HG02759 (cell line): ENCODE data around the gene SLAMF9.

ENCODE experiments used
- ATAC-seq: cut with Tn5 transposase; IDR thresholded peaks from one replicate; pipeline ENCODE4 v1.9.1; 2021; ENCODE audit warnings: mild to moderate bottlenecking, moderate library complexity; ENCODE audit not compliant: unreplicated experiment

Gene SLAMF9

DNA sequence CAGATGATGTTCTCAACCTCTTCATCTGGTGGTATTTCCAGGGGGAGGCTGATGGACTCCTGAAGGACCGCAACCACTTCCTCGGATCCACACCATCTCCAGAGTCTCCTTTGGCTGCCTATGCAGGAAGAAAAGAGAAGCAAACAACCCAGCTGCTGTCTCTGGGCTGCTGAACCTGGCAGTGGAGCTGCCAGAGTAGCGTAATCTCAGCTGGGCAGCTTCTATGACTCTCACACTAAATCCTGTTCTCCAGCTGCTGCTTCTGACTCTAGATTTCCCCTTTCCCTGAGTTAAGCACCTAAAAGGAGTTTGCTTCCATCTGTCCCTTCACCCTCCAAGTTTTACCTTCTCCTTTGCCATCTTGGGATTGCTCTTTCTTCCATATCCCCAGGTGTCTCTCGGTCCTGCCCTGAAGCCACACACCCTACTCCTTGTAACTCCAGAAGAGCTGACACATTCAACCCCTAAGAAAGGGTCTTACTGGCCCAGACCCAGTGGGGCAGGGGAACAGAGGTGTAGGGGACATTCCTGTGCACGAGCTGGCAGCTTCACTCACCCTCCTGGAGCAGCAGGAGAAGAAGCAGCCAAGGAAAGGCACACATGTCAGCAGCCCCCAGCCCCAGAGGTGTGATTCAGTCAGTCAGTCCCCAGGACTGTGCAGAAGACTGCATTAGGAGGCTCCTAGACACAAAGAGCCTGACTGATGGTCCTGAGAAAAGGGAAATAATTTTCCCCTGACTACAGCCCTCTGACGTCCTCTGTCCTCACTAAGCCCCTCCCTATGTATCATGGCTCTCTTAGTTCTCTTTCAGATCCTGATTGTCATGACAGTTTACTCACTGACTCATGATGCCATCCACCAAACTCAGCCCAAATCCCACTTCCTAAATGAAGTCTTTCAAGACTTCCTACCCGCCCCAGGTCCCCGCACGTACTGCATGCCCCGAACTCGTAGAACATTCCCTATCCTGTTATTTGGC, at the start of gene SLAMF9:
SLAMF9 (minus strand) TSS at position 702 of the 980 bp plus-strand sequence; CDS start at position 602, 100 bp downstream.
- no peak for ATAC-seq

DNA sequence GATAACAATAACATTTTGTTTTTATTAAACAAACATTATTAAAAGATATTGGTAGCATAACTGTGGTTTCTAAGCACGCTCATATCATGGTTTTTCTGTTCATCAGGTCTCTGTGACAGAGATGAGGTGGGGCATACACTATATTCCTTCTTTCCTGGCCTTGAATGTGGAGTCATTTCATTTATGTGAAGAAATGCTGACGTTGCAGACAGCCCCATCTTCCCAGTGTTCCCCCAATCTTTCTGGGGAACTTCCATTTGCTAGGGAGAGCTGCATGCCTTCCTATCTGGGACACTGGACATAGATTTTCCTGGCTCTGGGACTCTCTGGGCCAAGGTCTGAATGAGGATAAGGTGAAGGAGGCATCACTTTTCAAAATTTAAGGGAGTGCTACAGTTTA, 47.4 kb upstream of the SLAMF9 start:
- ATAC-seq = no peak

DNA sequence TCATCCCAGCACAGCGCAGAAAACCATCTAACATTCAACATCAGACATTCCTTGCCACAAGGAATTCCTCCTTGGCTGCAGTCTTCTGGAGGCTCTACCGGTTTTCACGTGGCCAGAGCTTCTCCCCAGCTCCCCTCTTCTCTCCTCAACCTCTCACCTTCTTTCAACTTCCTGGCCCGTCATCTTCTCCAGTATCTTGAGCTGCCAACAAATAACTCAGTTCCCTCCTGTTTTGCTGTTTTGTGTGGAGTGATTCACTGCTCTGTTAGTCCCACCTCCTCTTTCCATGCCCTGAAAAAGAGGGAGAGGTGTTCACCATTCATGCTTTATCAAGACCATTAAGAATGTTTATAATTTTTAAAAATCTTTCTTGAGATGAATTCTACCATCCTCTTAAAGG, 45.2 kb upstream of the SLAMF9 start:
- no peak for ATAC-seq

DNA sequence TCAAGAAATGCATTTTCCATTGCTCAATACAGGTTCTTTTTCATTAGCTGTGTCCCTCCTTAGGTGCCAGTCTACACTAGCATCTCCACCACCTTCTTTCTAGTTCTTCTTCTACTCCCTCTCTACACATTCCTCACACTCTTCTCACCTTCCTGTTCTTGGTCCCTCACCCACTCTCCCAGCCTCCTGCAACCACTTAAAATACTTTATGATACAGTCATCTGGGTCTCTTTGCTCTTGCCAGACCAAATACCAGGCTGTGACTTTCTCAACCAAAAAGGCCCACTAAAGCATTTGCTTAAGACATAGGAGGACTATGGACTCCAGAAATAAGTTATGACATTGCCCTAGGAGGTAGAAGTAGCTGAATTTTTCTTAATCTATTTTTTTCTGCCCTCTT, 42.6 kb upstream of the SLAMF9 start:
- no peak for ATAC-seq

DNA sequence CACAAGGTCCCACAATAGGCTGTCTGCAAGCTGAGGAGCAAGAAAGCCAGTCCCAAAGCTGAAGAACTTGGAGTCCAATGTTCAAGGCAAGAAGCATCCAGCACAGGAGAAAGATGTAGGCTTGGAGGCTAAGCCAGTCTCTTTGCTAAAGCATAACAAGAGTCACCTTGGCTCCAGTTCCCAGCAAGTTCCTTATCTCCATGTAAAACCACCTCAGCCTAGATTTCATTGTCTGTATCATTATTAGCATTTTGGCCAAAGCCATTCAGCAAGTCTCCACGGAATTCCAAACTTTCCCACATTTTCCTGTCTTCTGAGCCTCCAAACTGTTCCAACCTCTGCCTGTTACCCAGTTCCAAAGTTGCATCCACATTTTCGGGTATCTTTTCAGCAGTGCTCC, 40.9 kb upstream of the SLAMF9 start:
- ATAC-seq = no peak

DNA sequence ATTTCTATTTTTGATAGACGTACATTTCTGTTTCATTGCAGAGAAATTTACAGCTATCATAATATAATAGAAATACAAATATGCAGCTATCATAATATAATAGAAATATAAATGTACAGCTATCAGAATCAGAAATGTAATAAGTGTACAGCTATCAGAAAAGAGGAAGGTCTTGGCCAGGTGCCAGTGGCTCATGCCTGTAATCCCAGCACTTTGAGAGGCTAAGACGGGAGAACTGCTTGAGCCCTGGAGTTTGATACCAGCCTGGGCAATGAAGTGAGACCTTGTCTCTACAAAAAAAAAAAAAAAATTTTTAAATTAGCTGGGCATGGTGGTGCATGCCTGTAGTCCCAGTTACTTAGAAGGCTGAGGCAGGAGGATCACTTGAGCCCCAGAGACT, 39.9 kb upstream of the SLAMF9 start:
- no peak for ATAC-seq

DNA sequence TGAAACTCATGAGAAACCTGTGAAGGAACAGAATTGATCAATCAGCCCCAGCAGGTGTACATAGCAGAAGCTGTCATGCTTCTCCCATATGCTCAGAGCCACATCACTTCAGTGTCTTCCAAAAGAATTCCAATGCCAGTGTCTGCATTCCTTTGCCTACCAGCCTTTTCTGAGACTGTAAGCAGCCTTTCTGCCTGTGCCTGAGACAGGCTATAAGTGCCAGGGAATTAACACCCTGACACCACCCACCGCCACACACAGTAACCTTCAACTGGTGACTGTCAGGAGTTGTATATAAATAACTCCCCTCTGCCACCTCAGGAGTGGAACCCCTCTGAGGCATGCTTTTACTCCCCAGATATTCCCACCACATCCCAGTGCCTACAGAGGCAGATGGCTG, 38.1 kb upstream of the SLAMF9 start:
- ATAC-seq = no peak

DNA sequence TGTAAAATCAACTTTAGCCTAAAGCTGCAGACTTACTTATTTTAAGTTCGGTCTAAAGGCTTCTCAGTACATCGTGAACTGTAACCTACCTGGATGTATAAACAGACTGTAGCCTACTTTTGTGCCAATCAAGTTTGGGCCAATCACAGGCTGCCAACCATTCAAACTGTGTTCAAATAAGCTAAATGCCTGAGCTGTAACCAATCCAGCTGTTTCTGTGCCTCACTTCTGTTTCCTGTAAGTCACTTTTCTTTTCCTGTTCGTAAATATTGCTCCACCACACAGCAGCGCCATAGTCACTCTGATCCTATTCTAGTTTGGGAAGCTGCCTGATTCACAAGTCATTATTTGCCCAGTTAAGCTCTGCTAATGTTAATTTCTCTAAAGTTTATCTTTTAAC, 37.5 kb upstream of the SLAMF9 start:
- ATAC-seq = no peak

DNA sequence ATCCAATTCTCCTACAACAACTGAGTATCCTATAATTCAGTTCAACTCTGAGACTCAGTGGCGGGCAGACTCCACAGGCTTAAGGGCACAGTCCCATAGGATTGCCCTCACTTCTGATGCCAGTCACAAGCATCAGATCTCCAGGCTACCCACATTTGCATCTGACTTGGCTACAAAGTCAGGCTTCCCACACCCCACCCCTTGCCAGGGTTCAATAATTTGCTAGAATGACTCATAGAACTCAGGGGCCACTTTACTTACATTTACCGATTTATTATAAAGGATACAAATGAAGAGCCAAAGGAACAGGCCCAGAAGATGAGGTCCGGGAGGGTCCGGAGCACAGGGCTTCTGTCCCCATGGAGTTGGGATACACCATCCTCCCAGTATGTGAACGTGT, 36.0 kb upstream of the SLAMF9 start:
- no peak for ATAC-seq

DNA sequence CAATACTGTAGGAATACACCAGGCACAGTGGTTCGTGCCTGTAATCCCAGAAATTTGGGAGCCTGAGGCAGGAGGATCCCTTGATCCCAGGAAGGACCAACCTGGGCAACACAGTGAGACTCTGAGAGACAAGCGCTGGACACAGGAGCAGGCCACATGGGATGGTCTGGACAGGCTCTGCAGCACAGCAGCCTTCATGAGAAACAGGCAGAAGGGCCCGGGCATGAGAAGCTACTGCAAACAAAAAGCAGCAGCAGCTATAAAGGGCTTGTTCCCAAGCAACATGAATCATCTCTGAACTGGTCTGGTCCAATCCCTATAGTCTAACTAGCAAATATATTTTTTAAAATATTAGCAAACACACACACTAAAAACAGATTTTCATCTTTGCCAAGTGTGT, 35.5 kb upstream of the SLAMF9 start:
- no peak for ATAC-seq

DNA sequence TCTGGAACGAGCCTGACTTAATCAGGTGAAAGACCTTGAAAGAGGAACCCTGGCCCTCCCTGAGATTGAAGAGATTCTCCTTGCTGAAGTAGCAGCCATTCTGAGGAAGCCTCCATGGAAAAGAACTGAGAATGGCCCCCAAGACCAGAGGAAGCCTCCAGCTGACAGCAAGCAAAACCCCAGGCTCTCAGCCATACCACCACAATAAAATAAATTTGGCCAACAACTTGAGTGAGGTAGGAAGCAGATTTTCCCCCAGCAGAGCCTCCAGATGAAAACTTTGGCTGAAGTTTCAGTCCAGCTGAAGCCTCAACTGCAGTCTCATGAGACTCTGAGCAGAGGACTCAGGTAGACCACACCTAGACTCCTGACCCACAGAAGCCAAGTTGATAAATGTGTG, 34.0 kb upstream of the SLAMF9 start:
- ATAC-seq = no peak

DNA sequence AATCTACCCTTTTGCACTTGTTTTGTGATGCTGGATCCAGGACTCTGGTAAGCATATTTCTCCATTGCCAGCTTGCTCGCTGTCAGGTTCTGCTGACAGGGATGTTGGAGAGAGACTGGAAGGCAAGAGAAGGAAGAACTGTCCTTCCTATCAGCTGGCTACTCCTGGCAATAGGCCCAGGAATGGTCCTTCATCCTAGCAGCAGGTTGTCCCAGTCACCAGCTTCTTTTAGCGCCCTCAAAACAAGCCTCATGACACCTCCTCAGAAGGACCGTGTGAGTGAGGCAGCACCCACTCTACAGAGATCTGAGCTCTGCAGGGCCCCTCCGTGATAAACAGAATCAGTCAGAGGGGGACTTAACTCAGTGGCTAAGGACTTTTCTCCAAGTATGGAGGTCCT, 33.1 kb upstream of the SLAMF9 start:
- ATAC-seq = no peak

DNA sequence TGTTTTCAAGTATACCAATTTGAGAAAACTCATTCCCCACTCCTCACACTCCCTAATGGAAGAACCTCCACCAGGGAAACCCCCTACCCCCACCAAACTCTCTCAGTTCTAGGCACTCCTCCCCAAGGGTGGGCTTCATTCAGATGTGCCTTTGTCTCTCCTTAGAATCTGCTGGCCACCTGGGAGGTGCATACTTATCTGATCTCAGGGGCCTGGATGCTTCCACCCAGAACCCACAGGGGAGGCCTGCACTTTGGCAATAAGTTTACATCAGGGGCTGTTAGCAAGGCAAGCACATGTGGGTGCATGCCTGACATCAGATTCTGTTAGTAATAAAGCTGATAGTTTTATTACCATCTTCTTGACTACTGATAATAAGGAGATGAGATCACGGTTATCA, 32.5 kb upstream of the SLAMF9 start:
- ATAC-seq = no peak

DNA sequence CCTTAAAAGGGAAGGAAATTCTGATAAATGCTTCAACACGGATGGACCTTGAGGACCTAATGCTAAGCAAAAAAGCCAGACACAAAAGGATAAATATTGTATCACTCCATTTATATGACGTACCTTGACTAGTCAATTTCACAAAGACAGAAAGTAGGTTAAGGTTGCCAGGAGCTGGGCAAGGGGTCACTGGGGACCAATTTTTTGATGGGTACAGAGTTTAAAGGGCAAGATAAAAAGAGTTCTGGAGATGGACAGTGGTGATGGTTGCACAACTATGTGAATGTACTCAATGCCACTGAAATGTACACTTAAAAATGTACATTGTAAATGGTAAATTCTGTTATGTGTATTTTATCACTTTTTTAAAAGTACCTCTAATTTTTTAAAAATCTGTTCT, 32.1 kb upstream of the SLAMF9 start:
- ATAC-seq = no peak

DNA sequence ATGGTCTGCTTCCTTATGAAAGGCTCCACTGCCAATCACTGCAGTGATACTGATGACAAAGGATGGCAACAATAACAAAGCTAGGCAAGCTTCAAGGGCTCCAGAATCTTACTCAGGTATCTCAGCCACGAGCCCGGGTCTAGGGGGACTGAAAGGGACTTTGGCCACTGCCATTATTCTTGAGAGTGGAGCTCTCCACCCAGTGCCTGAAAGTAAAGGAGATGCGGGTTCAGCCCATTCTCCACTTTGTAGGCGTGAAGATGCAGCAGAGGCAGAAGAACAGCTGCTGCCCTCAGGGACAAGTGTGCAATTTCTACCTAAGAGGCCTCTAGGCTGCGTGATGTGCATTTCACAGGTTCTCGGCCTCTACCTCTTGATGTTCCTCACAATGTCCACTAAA, 31.4 kb upstream of the SLAMF9 start:
- ATAC-seq = no peak

DNA sequence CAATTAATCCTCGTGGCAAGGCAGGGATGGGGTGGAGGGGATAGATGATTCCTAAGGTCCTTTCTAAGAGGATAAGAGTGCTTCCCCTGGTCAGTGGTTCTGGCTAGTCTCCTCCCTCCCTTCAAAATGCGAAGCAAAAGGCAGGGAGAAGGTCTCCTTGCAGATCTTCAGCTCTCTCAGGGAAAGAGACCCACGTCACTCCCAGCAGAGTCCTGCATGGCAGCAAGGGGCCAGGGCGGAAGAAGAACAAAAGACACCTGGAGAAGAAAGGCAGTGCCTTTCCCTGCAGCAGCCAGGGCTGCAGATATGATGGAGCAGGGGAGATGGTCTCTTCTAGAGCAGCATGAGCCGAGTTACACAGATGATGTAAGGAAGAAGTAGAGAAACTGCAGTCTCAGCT, 29.6 kb upstream of the SLAMF9 start:
- no peak for ATAC-seq

DNA sequence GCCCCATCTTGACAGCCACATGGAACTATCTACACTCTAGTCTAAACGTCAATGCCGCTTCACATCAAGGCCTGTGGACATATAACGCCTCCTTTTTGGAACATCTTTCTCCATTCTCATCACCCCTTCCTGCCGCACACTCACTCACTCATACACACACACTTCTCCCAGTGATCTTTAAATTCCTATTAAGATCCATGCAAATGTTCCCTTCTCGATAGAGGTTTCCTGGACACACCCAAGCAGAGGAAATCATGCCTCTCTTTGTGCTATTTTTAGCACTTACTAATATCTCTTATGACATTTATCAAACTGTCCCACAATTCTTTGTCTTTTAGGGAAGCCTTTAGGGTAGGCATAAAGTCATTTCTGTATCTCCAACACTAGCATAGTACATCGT, 28.2 kb upstream of the SLAMF9 start:
- no peak for ATAC-seq

DNA sequence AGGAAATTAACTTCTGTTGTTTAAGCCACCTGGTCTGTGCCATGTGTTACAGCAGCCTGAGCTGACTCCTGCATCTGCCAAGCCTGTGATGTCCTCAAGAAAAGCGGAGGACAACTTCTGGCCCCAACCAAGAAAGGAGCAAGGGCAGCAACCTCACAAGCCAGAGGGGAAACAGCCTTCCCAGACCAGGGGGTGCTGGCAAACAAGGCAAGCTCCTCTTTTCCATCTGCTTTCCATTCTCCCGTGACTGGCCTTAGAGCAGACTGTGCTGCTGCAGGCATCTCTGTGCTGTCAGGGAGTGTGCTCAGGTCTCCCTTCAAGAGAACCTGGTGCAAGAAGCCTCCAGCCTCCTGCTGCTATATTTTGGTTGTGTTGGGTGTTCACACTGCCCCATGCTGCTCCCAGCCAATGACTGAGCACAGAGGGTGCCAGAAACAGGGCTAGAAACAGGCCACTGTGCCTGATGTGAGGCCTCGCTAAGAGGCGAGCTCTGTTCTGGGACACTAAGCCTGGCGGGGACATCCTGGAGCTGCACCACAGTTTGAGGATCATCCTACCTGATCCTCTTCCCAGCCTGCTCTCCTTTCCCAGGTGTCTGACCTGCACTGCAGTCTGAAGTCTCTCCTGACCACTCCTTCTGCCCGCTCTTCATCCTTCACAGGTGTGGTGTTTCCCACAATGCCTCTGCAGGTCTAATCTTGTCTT, 27.5 kb upstream of the SLAMF9 start:
- no peak for ATAC-seq

DNA sequence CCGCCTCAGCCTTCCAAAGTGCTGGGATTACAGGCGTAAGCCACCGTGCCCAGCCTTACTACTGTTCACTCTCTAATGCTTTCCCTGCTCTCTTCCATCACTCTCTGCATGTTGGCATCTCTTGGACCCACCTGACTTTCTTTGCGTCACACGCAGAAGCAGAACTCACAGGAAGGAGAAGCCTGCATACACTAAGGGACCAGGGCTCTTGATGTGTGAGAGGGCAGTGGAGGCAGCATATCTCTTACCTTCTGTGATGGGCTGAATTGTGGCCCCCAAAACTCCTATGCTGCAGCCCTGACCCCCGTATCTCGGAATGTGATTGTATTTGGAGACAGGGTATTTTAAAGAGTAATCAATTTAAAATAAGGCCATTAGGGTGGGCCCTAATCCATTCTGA, 26.7 kb upstream of the SLAMF9 start:
- ATAC-seq = no peak

DNA sequence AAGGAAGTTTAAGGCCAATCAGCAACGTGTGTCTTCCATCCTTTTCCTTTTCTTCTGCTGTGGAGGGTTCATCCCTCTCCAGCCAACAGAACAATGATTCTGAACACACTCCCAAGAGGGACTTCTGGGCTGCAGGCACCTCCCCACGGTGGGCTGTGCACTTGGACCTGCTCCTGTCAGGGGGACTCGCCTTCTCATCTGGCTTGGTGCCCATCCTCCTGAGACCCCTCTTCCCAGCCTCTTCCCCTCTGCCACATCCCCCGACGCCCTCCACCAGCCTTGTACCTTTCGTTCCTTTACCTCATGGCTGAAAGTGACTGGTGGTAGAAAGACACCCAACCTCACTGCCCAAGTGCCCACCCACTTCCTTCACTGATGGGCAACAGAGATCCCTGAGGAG, 26.0 kb upstream of the SLAMF9 start:
- ATAC-seq = no peak

DNA sequence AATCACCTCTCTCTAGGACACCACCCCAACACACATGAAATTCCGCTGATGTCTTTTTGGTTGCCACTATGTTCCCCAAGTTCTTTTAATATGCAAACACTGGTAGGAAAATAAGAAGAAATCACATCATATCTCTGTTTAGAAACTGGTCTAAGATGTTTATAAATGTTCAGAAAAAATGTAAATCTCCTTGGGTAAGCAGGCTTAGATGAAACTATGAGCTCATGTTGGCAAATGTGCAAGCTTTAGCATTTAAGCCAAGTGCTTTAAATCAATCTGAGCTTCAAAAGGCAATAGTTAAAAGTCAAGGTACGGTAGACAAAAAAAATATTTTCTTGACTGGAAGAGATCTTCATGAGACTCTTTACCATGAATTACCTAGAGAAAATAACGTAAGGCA, 25.2 kb upstream of the SLAMF9 start:
- no peak for ATAC-seq

DNA sequence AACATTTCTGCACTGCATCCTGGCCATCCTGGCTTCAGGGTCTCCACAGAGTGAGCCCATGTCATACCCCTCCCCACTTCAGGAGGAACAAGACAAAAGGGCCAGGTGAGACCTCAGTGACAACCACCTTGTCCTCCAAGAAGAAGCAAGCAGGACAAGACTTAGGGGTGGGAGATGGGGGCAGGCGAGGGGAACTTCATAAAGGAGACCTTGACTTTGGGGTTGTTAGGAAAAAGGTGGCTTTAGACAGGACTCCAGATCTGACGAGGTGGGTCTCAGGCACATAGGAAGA, 24.0 kb upstream of the SLAMF9 start:
- ATAC-seq = no peak
